ENCODE results near the gene SLC34A1.
"Not testable (repeated sequence)": the region's sequence is repeated elsewhere in the genome, so short reads cannot be mapped to it uniquely, and the experiment has no call there.

The SLC34A1 gene

GRCh38 chr5:177338251-177339106 lies 45.8 kb upstream of the SLC34A1 start:
- no peak for DNase-seq (ENCODE audit: low read depth in 2 of 2)
- TF ChIP-seq, protein P1, sequence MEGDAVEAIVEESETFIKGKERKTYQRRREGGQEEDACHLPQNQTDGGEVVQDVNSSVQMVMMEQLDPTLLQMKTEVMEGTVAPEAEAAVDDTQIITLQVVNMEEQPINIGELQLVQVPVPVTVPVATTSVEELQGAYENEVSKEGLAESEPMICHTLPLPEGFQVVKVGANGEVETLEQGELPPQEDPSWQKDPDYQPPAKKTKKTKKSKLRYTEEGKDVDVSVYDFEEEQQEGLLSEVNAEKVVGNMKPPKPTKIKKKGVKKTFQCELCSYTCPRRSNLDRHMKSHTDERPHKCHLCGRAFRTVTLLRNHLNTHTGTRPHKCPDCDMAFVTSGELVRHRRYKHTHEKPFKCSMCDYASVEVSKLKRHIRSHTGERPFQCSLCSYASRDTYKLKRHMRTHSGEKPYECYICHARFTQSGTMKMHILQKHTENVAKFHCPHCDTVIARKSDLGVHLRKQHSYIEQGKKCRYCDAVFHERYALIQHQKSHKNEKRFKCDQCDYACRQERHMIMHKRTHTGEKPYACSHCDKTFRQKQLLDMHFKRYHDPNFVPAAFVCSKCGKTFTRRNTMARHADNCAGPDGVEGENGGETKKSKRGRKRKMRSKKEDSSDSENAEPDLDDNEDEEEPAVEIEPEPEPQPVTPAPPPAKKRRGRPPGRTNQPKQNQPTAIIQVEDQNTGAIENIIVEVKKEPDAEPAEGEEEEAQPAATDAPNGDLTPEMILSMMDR (IDR thresholded peaks at IDR 0.05; ENCODE audit: low read depth, low read length): no peak
- H3K4me3 ChIP-seq (replicated peaks in 1 of 2; ENCODE audit: low read depth in 2 of 2, low read length in 2 of 2): no peak overlapping the region

- TF ChIP-seq, protein P1 (IDR thresholded peaks at IDR 0.05; ENCODE audit: low read depth, low read length): no peak
- no peak overlapping the region for H3K4me3 ChIP-seq (replicated peaks in 1 of 2; ENCODE audit: low read depth in 2 of 2, low read length in 2 of 2)
- no peak for DNase-seq (ENCODE audit: low read depth in 2 of 2)
Measured at GRCh38 chr5:177339107-177339638, 45.1 kb upstream of the SLC34A1 start.

- H3K4me3 ChIP-seq (replicated peaks in 1 of 2; ENCODE audit: low read depth in 2 of 2, low read length in 2 of 2); DNase-seq (ENCODE audit: low read depth in 2 of 2): not testable (repeated sequence)
Measured at GRCh38 chr5:177343000-177343399, 41.2 kb upstream of the SLC34A1 start.

GRCh38 chr5:177343777-177344176 lies 40.5 kb upstream of the SLC34A1 start:
- TF ChIP-seq, protein P1 (IDR thresholded peaks at IDR 0.05; ENCODE audit: low read depth, low read length): no peak
- no peak for DNase-seq (ENCODE audit: low read depth in 2 of 2)

GRCh38 chr5:177344891-177345290 lies 39.3 kb upstream of the SLC34A1 start:
- no peak for DNase-seq (ENCODE audit: low read depth in 2 of 2)
- TF ChIP-seq, protein P1 (IDR thresholded peaks at IDR 0.05; ENCODE audit: low read depth, low read length): no peak
- no peak overlapping the region for H3K4me3 ChIP-seq (replicated peaks in 1 of 2; ENCODE audit: low read depth in 2 of 2, low read length in 2 of 2)

More at GRCh38 chr5:177343777-177344176, 40.5 kb upstream of the SLC34A1 start:
- H3K4me3 ChIP-seq (replicated peaks in 1 of 2; ENCODE audit: low read depth in 2 of 2, low read length in 2 of 2): no peak overlapping the region

- DNase-seq (ENCODE audit: low read depth in 2 of 2): no peak
- TF ChIP-seq, protein P1 (IDR thresholded peaks at IDR 0.05; ENCODE audit: low read depth, low read length): no peak
- no peak overlapping the region for H3K4me3 ChIP-seq (replicated peaks in 1 of 2; ENCODE audit: low read depth in 2 of 2, low read length in 2 of 2)
Measured at GRCh38 chr5:177346820-177347219, 37.4 kb upstream of the SLC34A1 start.

DNA sequence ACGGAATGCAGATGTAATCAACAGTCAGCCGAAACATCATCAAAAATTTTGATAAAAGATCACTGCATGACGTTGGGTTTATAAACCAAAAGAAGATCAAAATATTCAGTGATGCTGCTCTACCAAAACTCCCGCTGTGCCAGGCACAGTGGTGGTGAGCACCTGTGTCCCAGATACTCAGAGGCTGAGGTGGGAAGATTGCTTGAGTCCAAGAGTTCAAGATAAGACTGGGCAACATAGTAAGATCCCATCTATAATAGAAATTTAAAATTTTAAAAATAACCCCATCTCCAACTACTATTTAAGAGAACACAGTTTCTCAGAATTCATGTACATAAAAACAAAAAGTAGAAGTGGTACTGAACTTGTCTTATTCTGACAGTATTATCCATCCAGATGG lies 36.5 kb upstream of the SLC34A1 start:
- H3K4me3 ChIP-seq (replicated peaks in 1 of 2; ENCODE audit: low read depth in 2 of 2, low read length in 2 of 2): no peak overlapping the region
- no peak for DNase-seq (ENCODE audit: low read depth in 2 of 2)
- TF ChIP-seq, protein P1 (IDR thresholded peaks at IDR 0.05; ENCODE audit: low read depth, low read length): no peak
